ENCODE data around the gene HOTAIR. TPM values are rescaled to one million over a fixed set of nuclear protein-coding genes. Genes with fewer than 3 reads are reported as not detected.

Gene HOTAIR
- polyA plus RNA-seq, 3 donors: not detected

GRCh38 chr12:54012631-54013409 is 38.1 kb upstream of the HOTAIR start:
- Mint-ChIP-seq H3K27ac (peak overlapping the region in 1 of 7 donors; percentile 53), H3K4me3 (peak overlapping the region in 1 of 2 donors; percentile 49), H3K36me3 (peaks cover 2 to 6% of the 10 kb centered on the region in 2 donors), H3K9me3 (peaks cover 0 to 49% (median 15%) of the 10 kb centered on the region in 7 donors), H3K4me1 (peaks cover 28% of the 10 kb centered on the region), H3K27me3 (ENCODE audit: low read depth in 3 of 3) (peaks cover 97 to 98% (median 98%) of the 10 kb centered on the region in 3 donors)
- no peaks in the 10 kb centered on the region for H4K20me1 ChIP-seq (ENCODE audit: insufficient read depth, low read length)
- H3K4me2 ChIP-seq (replicated peaks; ENCODE audit: extremely low read depth, low read length, poor library complexity, severe bottlenecking): no peak overlapping the region
- no peak overlapping the region for H3K9ac ChIP-seq (ENCODE audit: insufficient read depth, low read length, poor library complexity, severe bottlenecking)
- H3K27ac ChIP-seq (ENCODE audit: low read depth in 1 of 2, low read length in 2 of 2): no peak overlapping the region
- no CpG with 5 or more reads among the region's 6 CpGs for WGBS (ENCODE audit: insufficient coverage)
- peaks cover 1 to 43% of the 10 kb centered on the region in 2 donors for H3K9me3 ChIP-seq (replicated peaks in 1 of 2; ENCODE audit: control insufficient read depth in 1 of 2, insufficient read depth in 1 of 2, low read length in 2 of 2)
- TF ChIP-seq CTCF (IDR thresholded peaks at IDR 0.05): no peak
- H3K36me3 ChIP-seq (replicated peaks in 1 of 2; ENCODE audit: control insufficient read depth in 1 of 2, insufficient read depth in 2 of 2, low read length in 2 of 2): no peaks in the 10 kb centered on the region
- no peaks in the 10 kb centered on the region for H3K79me2 ChIP-seq (ENCODE audit: insufficient read depth, low read length)
- intact Hi-C loops (cut with micrococcal nuclease): no loop called here
- H2AFZ ChIP-seq (ENCODE audit: insufficient read depth, low read depth, low read length, poor library complexity, severe bottlenecking): no peak overlapping the region
- H3K4me1 ChIP-seq (ENCODE audit: control insufficient read depth in 1 of 2, insufficient read depth in 2 of 2, low read length in 2 of 2): peaks cover 5 to 7% of the 10 kb centered on the region in 2 donors
- no peak for DNase-seq
- H3K27me3 ChIP-seq (ENCODE audit: control insufficient read depth in 2 of 2, insufficient read depth in 2 of 2, low read length in 2 of 2): peaks cover 93 to 99% of the 10 kb centered on the region in 2 donors
- H3K4me3 ChIP-seq (replicated peaks in 1 of 3; ENCODE audit: low read depth in 2 of 3, low read length in 3 of 3): no peak overlapping the region

GRCh38 chr12:54011665-54012532 is 37.1 kb upstream of the HOTAIR start:
- peaks cover 28% of the 10 kb centered on the region for H3K4me1 Mint-ChIP-seq
- no peak for TF ChIP-seq CTCF (IDR thresholded peaks at IDR 0.05)
- Histone ChIP-seq H3K4me1 (ENCODE audit: control insufficient read depth in 1 of 2, insufficient read depth in 2 of 2, low read length in 2 of 2) (peaks cover 6% of the 10 kb centered on the region in 2 donors), H3K27ac (ENCODE audit: low read depth in 1 of 2, low read length in 2 of 2) (no peak overlapping the region), H3K9me3 (replicated peaks in 1 of 2; ENCODE audit: control insufficient read depth in 1 of 2, insufficient read depth in 1 of 2, low read length in 2 of 2) (peaks cover under 1 to 46% of the 10 kb centered on the region in 2 donors), H2AFZ (ENCODE audit: insufficient read depth, low read depth, low read length, poor library complexity, severe bottlenecking) (no peak overlapping the region), H3K4me3 (replicated peaks in 1 of 3; ENCODE audit: low read depth in 2 of 3, low read length in 3 of 3) (no peak overlapping the region), H3K4me2 (replicated peaks; ENCODE audit: extremely low read depth, low read length, poor library complexity, severe bottlenecking) (no peak overlapping the region), H3K9ac (ENCODE audit: insufficient read depth, low read length, poor library complexity, severe bottlenecking) (no peak overlapping the region), H3K36me3 (replicated peaks in 1 of 2; ENCODE audit: control insufficient read depth in 1 of 2, insufficient read depth in 2 of 2, low read length in 2 of 2) (no peaks in the 10 kb centered on the region), H3K79me2 (ENCODE audit: insufficient read depth, low read length) (no peaks in the 10 kb centered on the region), H4K20me1 (ENCODE audit: insufficient read depth, low read length) (no peaks in the 10 kb centered on the region), H3K27me3 (ENCODE audit: control insufficient read depth in 2 of 2, insufficient read depth in 2 of 2, low read length in 2 of 2) (peaks cover 93 to 99% of the 10 kb centered on the region in 2 donors)
- peaks cover 3 to 6% of the 10 kb centered on the region in 2 donors for H3K36me3 Mint-ChIP-seq
- H3K27ac Mint-ChIP-seq: peak overlapping the region in 1 of 7 donors; percentile 60
- peaks cover 0 to 45% (median 11%) of the 10 kb centered on the region in 7 donors for H3K9me3 Mint-ChIP-seq
- no peak for DNase-seq
- no CpG with 5 or more reads among the region's 14 CpGs for WGBS (ENCODE audit: insufficient coverage)
- peaks cover 97 to 98% (median 98%) of the 10 kb centered on the region in 3 donors for H3K27me3 Mint-ChIP-seq (ENCODE audit: low read depth in 3 of 3)
- H3K4me3 Mint-ChIP-seq: peak overlapping the region in 1 of 2 donors; percentile 81
- intact Hi-C loops (cut with micrococcal nuclease): no loop called here
